Measurements from ENCODE around the gene SRSF12.

The SRSF12 gene

GRCh38 chr6:89117211-89118108 lies at the start of gene SRSF12:
SRSF12 (minus strand) TSS chr6:89118071; CDS start chr6:89117887, 184 bp downstream.
- no peak for FAIRE-seq

GRCh38 chr6:89162047-89162371 lies 44.1 kb upstream of the SRSF12 start:
- no peak for FAIRE-seq

GRCh38 chr6:89161326-89162046 lies 43.6 kb upstream of the SRSF12 start:
- FAIRE-seq = no peak

GRCh38 chr6:89160331-89161092 lies 42.6 kb upstream of the SRSF12 start:
- no peak for FAIRE-seq

- peak; percentile 68 for FAIRE-seq
These were observed 36.3 kb upstream of the SRSF12 start for GRCh38 chr6:89154131-89154530.

GRCh38 chr6:89148016-89148750 lies 30.3 kb upstream of the SRSF12 start:
- no peak for FAIRE-seq

- peak; percentile 83 for FAIRE-seq
These were observed 29.1 kb upstream of the SRSF12 start for GRCh38 chr6:89146718-89147700.

GRCh38 chr6:89145956-89146717 lies 28.3 kb upstream of the SRSF12 start, which contains the start of gene PM20D2:
PM20D2 (plus strand) TSS chr6:89146055; CDS start chr6:89146145, 90 bp downstream.
- no peak for FAIRE-seq

- peak; percentile 17 for FAIRE-seq
These were observed 27.5 kb upstream of the SRSF12 start for GRCh38 chr6:89145091-89145955.

- no peak for FAIRE-seq
These were observed 26.6 kb upstream of the SRSF12 start for GRCh38 chr6:89144354-89144906.

GRCh38 chr6:89140347-89141156 lies 22.7 kb upstream of the SRSF12 start:
- FAIRE-seq = peak; percentile 94

- no peak for FAIRE-seq
These were observed 21.9 kb upstream of the SRSF12 start for GRCh38 chr6:89139509-89140346.

- FAIRE-seq = peak; percentile 43
These were observed 20.3 kb upstream of the SRSF12 start for GRCh38 chr6:89138173-89138572.

GRCh38 chr6:89134723-89135122 lies 16.9 kb upstream of the SRSF12 start:
- no peak for FAIRE-seq

- FAIRE-seq = no peak
These were observed 16.1 kb upstream of the SRSF12 start for GRCh38 chr6:89133981-89134380.

GRCh38 chr6:89132057-89132456 lies 14.2 kb upstream of the SRSF12 start:
- no peak for FAIRE-seq

GRCh38 chr6:89131599-89131998 lies 13.7 kb upstream of the SRSF12 start:
- FAIRE-seq = no peak

All from islet of Langerhans (tissue), 1 donor.